ENCODE data around the gene MSS51. TPM values are rescaled to one million over a fixed set of nuclear protein-coding genes. Genes with fewer than 3 reads are reported as not detected.

The MSS51 gene
- total and polyA plus RNA-seq, 7 donors = 0.60 to 5.0 (median 2.6) TPM; not detected in 1

DNA sequence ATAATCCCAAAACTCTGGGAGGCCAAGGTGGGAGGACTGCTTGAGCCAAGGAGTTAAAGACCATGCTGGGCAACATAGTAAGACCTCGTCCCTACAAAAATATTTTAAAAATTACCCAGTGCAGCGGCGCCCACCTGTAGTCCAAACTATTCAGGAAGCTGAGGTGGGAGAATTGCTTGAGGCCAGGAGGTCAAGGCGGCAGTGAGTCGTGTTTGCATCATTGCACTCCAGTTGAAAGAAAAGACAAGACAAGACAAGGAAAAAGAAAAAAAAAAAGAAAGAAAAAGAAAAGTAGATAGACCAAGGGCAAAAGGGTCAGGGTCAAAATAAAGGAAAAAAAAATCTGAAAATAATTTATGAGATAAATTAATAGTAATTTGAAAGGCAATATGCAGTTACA is 25.3 kb downstream of the MSS51 start:
- no peak overlapping the region for H3K4me3 ChIP-seq
- H3K36me3 ChIP-seq = peaks cover 0 to 4% (median 0%) of the 10 kb centered on the region in 4 donors
- H3K27ac ChIP-seq = no peak overlapping the region
- no peak for DNase-seq
- no peak for TF ChIP-seq EP300 (IDR thresholded peaks at IDR 0.05)
- no peak for TF ChIP-seq POLR2A (IDR thresholded peaks at IDR 0.05)
- TF ChIP-seq, protein P1, sequence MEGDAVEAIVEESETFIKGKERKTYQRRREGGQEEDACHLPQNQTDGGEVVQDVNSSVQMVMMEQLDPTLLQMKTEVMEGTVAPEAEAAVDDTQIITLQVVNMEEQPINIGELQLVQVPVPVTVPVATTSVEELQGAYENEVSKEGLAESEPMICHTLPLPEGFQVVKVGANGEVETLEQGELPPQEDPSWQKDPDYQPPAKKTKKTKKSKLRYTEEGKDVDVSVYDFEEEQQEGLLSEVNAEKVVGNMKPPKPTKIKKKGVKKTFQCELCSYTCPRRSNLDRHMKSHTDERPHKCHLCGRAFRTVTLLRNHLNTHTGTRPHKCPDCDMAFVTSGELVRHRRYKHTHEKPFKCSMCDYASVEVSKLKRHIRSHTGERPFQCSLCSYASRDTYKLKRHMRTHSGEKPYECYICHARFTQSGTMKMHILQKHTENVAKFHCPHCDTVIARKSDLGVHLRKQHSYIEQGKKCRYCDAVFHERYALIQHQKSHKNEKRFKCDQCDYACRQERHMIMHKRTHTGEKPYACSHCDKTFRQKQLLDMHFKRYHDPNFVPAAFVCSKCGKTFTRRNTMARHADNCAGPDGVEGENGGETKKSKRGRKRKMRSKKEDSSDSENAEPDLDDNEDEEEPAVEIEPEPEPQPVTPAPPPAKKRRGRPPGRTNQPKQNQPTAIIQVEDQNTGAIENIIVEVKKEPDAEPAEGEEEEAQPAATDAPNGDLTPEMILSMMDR (IDR thresholded peaks at IDR 0.05) = no peak
- no peak for TF ChIP-seq POLR2AphosphoS5 (IDR thresholded peaks at IDR 0.05)
- H3K9me3 ChIP-seq = no peaks in the 10 kb centered on the region
- H3K27me3 ChIP-seq = no peaks in the 10 kb centered on the region
- peaks cover 0 to 26% (median 17%) of the 10 kb centered on the region in 4 donors for H3K4me1 ChIP-seq
- WGBS, 2 donors = 91 to 92% methylated on average over 5 of the region's 5 CpGs
- intact Hi-C loops (cut with DNase I) = no loop called here

DNA sequence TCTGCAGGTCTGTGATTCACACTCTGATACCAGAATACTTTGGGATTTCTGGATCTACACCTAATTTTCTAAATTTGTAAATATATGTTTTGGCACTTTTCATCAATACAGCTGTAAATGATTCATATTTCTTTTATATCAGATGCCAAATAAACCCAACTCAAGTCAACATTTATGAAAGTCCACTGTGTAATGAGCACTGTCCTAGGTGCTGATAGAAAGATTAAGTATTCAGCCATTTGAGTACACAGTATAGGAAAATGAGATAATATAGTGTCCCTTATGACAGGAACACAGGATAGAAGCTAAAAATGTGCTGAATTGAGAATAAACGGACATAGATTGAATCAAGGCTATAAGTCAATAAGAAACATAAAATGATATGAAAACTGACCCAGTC is 25.9 kb downstream of the MSS51 start:
- Histone ChIP-seq H3K9me3 (no peaks in the 10 kb centered on the region), H3K4me1 (peaks cover 0 to 20% (median 11%) of the 10 kb centered on the region in 4 donors), H3K36me3 (peaks cover 0 to 4% (median 0%) of the 10 kb centered on the region in 4 donors), H3K4me3 (no peak overlapping the region), H3K27ac (no peak overlapping the region), H3K27me3 (no peaks in the 10 kb centered on the region)
- TF ChIP-seq EP300 (IDR thresholded peaks at IDR 0.05) (no peak), POLR2AphosphoS5 (IDR thresholded peaks at IDR 0.05) (no peak), POLR2A (IDR thresholded peaks at IDR 0.05) (no peak)
- TF ChIP-seq, protein P1 (IDR thresholded peaks at IDR 0.05) = no peak
- intact Hi-C loops (cut with DNase I) = no loop called here
- 88 to 89% methylated on average over 1 of the region's 1 CpG for WGBS, 2 donors
- no peak for DNase-seq

DNA sequence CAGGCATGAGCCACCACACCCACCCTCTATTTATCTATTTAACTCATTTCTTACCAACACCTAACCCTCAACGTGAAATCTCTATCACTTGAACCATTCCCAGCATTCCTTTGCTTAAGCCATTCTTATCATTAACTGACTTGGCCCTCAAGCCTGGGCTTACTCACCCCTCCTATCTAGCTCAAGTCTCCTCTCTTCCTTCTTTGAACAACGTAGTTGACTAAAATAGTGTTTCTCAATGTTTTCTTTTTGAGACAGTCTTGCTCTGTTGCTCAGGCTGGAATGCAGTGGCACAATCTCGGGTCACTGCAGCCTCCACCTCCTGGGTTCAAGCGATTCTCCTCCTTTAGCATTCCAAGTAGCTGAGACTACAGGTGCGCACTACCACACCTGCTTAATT is 26.5 kb downstream of the MSS51 start:
- TF ChIP-seq, protein P1 (IDR thresholded peaks at IDR 0.05) = no peak
- TF ChIP-seq EP300 (IDR thresholded peaks at IDR 0.05) (no peak), POLR2A (IDR thresholded peaks at IDR 0.05) (no peak), POLR2AphosphoS5 (IDR thresholded peaks at IDR 0.05) (no peak)
- intact Hi-C loops (cut with DNase I) = no loop called here
- no peak overlapping the region for H3K27ac ChIP-seq
- H3K9me3 ChIP-seq = no peaks in the 10 kb centered on the region
- no peak for DNase-seq
- no peak overlapping the region for H3K4me3 ChIP-seq
- H3K27me3 ChIP-seq = no peaks in the 10 kb centered on the region
- H3K36me3 ChIP-seq = peaks cover 0 to 4% (median 0%) of the 10 kb centered on the region in 4 donors
- peaks cover 0 to 13% (median 4%) of the 10 kb centered on the region in 4 donors for H3K4me1 ChIP-seq
- 88 to 93% methylated on average over 5 of the region's 5 CpGs for WGBS, 2 donors

DNA sequence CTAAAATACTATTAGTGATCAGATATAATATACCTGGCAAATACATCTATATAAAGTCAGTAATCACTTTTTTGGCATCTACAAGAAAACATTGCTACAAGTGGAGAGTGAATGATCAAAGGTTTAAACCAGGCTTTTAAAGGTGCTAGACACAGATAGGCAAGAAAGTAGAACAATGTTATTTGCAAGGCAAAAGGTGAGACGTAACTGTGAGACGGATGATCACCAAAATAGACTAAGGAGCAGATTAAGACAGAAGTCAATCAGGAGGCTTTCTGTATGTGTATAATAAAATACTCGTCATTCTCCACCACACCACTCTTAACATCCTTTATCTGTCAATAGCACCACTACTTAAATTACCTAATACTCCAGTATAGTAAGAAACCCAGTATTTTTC is 27.8 kb downstream of the MSS51 start:
- no peak for DNase-seq
- peaks cover 0 to 4% (median 0%) of the 10 kb centered on the region in 4 donors for H3K36me3 ChIP-seq
- H3K4me1 ChIP-seq = peaks cover 0 to 13% (median 3%) of the 10 kb centered on the region in 4 donors
- intact Hi-C loops (cut with DNase I) = no loop called here
- 85 to 94% methylated on average over 3 of the region's 3 CpGs for WGBS, 2 donors
- no peak overlapping the region for H3K27ac ChIP-seq
- no peaks in the 10 kb centered on the region for H3K27me3 ChIP-seq
- no peaks in the 10 kb centered on the region for H3K9me3 ChIP-seq
- no peak overlapping the region for H3K4me3 ChIP-seq
- TF ChIP-seq, protein P1 (IDR thresholded peaks at IDR 0.05) = no peak
- no peak for TF ChIP-seq EP300 (IDR thresholded peaks at IDR 0.05)
- TF ChIP-seq POLR2AphosphoS5 (IDR thresholded peaks at IDR 0.05) = no peak
- TF ChIP-seq POLR2A (IDR thresholded peaks at IDR 0.05) = no peak

DNA sequence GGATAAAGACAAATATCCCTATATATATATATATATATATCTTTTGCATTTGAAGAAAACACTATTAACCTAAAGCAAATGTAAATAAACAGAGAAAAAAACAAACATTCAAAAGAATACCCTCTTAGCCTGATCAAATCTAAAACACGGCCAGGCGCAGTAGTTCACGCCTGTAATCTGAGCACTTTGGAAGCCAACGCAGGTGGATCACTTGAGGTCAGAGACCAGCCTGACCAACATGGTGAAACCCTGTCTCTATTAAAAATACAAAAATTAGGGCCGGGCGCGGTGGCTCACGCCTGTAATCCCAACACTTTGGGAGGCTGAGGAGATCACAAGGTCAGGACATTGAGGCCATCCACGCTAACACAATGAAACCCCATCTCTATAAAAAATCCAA is 28.7 kb downstream of the MSS51 start:
- no peak for DNase-seq
- Histone ChIP-seq H3K27ac (no peak overlapping the region), H3K9me3 (no peaks in the 10 kb centered on the region), H3K4me1 (peaks cover 0 to 13% (median 0%) of the 10 kb centered on the region in 4 donors), H3K36me3 (peaks cover 0 to 4% (median 0%) of the 10 kb centered on the region in 4 donors), H3K27me3 (no peaks in the 10 kb centered on the region), H3K4me3 (no peak overlapping the region)
- TF ChIP-seq POLR2A (IDR thresholded peaks at IDR 0.05) = no peak
- TF ChIP-seq, protein P1 (IDR thresholded peaks at IDR 0.05) = no peak
- TF ChIP-seq EP300 (IDR thresholded peaks at IDR 0.05) = no peak
- TF ChIP-seq POLR2AphosphoS5 (IDR thresholded peaks at IDR 0.05) = no peak
- intact Hi-C loops (cut with DNase I) = no loop called here
- WGBS, 2 donors = 93 to 96% methylated on average over 9 of the region's 9 CpGs

Data from sigmoid colon (tissue), 7 donors.